GM12874 (cell line): ENCODE data around the gene FGF22.

Source experiments
- TF ChIP-seq, protein P1 (sequence below): IDR thresholded peaks from 2 replicates; pipeline ENCODE4 v1.5.1; 2011; ENCODE audit warnings: low read depth, mild to moderate bottlenecking, control low read depth, low read length, moderate library complexity; ENCODE audit not compliant: insufficient read depth

Gene FGF22

DNA sequence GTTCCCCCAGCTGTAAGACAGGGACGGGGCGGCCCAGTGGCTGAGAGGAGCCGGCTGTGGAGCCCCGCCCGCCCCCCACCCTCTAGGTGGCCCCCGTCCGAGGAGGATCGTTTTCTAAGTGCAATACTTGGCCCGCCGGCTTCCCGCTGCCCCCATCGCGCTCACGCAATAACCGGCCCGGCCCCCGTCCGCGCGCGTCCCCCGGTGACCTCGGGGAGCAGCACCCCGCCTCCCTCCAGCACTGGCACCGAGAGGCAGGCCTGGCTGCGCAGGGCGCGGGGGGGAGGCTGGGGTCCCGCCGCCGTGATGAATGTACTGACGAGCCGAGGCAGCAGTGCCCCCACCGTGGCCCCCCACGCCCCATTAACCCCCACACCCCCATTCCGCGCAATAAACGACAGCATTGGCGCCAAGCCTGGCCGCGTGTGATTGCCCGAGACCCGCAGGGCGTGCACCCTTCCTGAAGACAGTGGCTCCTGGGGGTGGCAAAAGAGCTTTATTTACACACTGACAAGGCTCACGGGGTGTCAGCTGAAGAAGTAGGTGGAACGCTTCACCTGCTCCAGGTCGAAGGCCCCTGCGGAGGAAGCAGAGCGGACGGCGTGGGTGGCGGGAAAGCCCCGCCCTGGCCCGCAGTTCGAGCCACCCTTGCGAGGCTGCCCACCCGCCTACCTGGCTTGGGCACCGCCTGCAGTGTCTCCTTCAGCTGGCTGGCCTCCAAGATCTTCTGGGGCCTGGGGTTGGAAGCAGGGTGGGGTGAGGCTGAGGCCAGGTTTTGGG is 22.7 kb upstream of the FGF22 start:
- TF ChIP-seq, protein P1, sequence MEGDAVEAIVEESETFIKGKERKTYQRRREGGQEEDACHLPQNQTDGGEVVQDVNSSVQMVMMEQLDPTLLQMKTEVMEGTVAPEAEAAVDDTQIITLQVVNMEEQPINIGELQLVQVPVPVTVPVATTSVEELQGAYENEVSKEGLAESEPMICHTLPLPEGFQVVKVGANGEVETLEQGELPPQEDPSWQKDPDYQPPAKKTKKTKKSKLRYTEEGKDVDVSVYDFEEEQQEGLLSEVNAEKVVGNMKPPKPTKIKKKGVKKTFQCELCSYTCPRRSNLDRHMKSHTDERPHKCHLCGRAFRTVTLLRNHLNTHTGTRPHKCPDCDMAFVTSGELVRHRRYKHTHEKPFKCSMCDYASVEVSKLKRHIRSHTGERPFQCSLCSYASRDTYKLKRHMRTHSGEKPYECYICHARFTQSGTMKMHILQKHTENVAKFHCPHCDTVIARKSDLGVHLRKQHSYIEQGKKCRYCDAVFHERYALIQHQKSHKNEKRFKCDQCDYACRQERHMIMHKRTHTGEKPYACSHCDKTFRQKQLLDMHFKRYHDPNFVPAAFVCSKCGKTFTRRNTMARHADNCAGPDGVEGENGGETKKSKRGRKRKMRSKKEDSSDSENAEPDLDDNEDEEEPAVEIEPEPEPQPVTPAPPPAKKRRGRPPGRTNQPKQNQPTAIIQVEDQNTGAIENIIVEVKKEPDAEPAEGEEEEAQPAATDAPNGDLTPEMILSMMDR: no peak

DNA sequence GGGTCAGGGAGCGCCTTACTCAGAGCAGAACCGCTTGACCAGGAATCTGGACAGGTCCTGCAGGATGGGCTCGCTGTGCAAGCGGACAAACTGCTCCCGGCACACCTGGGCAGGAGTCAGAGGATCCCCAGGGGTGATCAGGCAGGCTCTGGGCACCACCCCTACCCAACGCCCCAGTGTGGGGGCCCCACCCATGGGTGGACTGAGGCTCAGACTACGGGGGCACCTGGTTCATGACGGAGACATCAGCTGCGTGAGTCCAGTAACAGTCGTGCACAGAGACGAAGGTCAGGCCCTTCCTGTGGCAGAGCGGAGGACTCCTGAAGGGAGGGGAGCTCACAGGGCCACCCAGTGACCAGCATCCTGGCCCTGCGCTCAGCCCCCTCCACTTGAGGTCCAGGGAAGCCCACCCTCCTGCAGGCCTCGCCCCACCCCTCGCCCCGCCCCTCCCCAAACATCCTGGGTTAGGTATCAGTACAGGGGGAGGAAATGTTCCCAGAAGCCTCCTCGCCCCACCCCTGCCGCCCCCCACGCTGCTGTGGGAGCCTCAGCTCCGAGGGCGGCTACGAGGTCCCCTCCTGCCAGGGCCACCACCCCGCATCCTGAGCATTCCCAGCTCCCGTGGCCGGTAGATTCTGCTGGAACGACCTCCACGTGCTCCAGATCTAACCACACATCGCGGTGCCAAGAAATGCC is 22.0 kb upstream of the FGF22 start:
- TF ChIP-seq, protein P1: no peak

DNA sequence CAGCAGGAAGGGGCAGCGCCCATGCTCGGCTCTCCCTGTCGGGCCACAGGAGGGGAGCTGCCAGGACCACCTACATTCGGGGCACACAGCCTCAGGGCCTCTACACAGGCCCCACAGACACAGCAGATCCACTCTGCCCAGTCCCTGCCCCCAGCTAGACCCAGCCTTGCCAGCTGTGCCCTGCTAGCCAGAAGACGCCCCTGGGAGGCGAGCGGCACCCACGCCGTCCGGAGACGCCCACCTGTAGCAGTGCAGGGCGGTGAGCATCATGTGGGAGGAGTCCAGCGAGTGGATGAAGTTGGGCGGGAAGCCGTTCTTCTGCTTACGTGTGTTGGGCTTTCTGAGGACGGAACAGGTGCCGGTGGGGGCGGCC is 21.4 kb upstream of the FGF22 start:
- TF ChIP-seq, protein P1: no peak

DNA sequence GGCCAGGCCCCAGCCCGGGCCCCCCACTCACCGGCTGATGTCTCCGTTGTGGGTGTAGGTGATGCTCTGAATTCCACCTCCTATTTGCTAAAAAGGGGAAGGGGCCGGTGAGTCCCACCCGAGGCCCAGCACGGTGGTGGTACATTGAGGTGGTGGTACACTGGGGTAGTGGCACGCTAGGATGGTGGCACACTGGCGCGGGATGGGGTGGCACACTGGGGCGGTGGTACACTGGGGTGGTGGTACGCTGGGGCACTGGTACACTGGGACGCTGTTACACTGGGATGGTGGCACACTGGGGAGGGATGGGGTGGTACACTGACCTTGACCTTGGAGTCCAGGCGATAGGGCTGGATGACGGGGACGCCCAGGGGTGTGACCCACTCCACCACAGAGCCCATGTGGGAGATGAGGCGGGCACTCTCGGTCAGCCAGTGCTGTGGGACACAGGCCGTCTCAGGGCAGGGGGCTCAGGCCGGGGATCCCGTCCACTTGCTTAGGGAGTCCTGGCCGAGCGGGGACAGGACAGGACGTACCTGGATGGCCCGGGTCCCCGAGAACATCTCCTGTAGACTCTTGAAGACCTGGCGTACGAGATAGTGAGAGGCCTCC is 20.9 kb upstream of the FGF22 start:
- TF ChIP-seq, protein P1: no peak

DNA sequence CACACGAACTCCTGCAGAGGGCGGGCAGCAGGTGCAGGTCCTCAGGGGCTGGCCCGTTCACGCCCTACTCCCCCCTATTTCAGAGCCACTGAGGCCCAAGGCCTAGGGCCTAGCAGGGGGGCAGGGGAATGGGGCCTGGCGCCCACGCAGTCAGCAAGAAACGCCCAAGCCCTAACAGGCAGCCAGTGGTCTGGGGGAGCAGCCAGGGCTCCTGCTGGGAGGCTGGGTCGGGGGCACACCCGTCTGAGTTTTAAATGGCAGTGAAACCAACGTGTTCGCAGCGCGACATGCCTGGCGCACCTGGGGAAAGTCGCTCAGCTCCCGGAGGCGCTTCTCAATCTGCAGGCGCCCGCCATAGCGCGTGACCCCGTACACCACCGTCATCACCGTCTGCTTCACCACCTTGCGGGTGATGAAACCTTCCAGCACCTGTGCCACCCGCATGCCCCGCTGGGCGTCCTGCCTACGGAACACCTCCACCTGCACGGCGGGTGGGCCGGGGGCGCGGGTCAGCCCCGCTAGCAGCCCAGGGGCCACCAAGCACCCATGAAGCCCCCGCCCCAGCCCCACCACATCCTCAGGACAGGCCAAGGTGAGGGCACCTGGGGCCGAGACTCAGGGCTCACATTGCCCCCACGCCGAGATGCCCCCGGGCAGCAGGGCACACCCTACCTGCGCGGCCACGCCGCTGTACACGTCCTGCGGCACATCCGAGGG is 20.2 kb upstream of the FGF22 start:
- TF ChIP-seq, protein P1: no peak

DNA sequence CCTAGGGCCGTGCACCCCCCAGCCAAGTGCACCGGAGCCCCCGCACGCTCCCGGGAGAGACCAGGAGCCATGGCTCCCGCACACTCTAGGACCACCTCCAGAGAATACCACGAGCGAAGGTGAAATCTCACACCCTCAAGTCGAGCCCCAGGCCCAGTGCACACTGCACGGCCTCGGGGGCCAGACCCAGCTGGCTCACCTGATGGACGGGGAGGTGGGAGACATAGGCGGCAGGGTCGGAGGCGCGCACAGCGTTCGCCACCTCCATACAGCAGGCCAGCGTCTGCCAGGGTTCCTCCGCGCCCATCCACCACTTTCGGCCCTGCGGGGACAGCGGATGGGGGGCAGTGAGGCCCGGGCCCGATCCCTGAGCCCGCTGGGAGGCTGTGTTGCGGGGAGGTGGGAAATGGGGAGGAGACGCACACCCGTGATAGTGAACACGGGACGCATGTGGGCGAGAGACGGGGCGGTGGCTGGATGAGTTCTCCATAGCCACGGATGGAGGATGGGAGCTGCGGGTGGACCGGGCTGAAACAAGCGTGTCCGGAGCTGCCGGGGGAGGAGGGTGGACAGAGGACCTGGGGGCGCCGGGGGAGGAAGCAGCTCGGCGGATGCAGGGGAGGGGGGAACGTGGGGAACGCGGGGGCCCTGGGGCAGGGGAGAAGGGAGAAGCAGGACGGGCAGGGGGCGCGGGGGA is 19.4 kb upstream of the FGF22 start:
- TF ChIP-seq, protein P1: no peak
